Anterior cingulate cortex (tissue), 58 donors: ENCODE measurements around the gene COTL1.

Experiments
- DNase-seq, 58 donors: peaks; one replicate each; lab custom pipeline; 2025; lab: John Stamatoyannopoulos, UW

The COTL1 gene

GRCh38 chr16:84617791-84618580 lies at the start of gene COTL1:
COTL1 (minus strand) TSS chr16:84618078; CDS start chr16:84617914, 164 bp downstream.
- peak; percentile 20 to 96 (median 89) for DNase-seq

GRCh38 chr16:84665843-84666242 lies 48.0 kb upstream of the COTL1 start:
- DNase-seq: no peak

GRCh38 chr16:84665359-84665758 lies 47.5 kb upstream of the COTL1 start:
- DNase-seq: no peak

- DNase-seq: no peak
These were observed 45.7 kb upstream of the COTL1 start for GRCh38 chr16:84663433-84664101.

GRCh38 chr16:84662471-84662870 lies 44.6 kb upstream of the COTL1 start:
- DNase-seq: no peak

GRCh38 chr16:84661418-84662060 lies 43.7 kb upstream of the COTL1 start:
- DNase-seq: no peak

GRCh38 chr16:84660973-84661372 lies 43.1 kb upstream of the COTL1 start:
- no peak for DNase-seq

- DNase-seq: no peak
These were observed 41.9 kb upstream of the COTL1 start for GRCh38 chr16:84659656-84660300.

- DNase-seq: no peak
These were observed 40.8 kb upstream of the COTL1 start for GRCh38 chr16:84658690-84659089.

GRCh38 chr16:84657229-84657837 lies 39.5 kb upstream of the COTL1 start:
- no peak for DNase-seq

- no peak for DNase-seq
These were observed 38.8 kb upstream of the COTL1 start for GRCh38 chr16:84656649-84657048.

- no peak for DNase-seq
These were observed 37.1 kb upstream of the COTL1 start for GRCh38 chr16:84654998-84655397.

GRCh38 chr16:84654238-84654637 lies 36.4 kb upstream of the COTL1 start:
- DNase-seq: no peak

GRCh38 chr16:84652566-84652965 lies 34.7 kb upstream of the COTL1 start:
- no peak for DNase-seq

- no peak for DNase-seq
These were observed 32.4 kb upstream of the COTL1 start for GRCh38 chr16:84650062-84650991.

GRCh38 chr16:84649511-84649861 lies 31.6 kb upstream of the COTL1 start:
- DNase-seq: no peak

- DNase-seq: peak in 9 of 58 donors; percentile 5 to 45 (median 30)
These were observed 31.0 kb upstream of the COTL1 start for GRCh38 chr16:84648595-84649510.

- DNase-seq: peak in 47 of 58 donors; percentile 11 to 68 (median 39)
These were observed 30.1 kb upstream of the COTL1 start, which contains the start of gene KLHL36 for GRCh38 chr16:84647828-84648594. KLHL36 (plus strand) TSS chr16:84648511; CDS start chr16:84650868, 2,357 bp downstream.
